Vagina (tissue), 2 donors: Measurements from ENCODE around the gene MED13L. TPM values are rescaled to one million over a fixed set of nuclear protein-coding genes. Genes with fewer than 3 reads are reported as not detected.
"Not testable (repeated sequence)": the region's sequence is repeated elsewhere in the genome, so short reads cannot be mapped to it uniquely, and the experiment has no call there.

Experiments used
- DNase-seq, 2 donors: peaks; one replicate each; pipeline ENCODE4 v3.0.0-alpha.2; 2017; ENCODE audit errors: extremely low spot score in 2 of 2
- H3K27ac ChIP-seq: fragments of 200-600 bp; sonication (generic); one replicate; pipeline ENCODE4 v1.5.1; 2019
- H3K27me3 ChIP-seq: fragments of 200-600 bp; sonication (generic); one replicate; pipeline ENCODE4 v1.5.1; 2019
- H3K36me3 ChIP-seq, 2 donors: fragments of 200-600 bp; sonication (generic); one replicate each; pipeline ENCODE4 v1.5.1; 2017 to 2019
- H3K4me1 ChIP-seq: fragments of 200-600 bp; sonication (generic); one replicate; pipeline ENCODE4 v1.5.1; 2019
- H3K4me3 ChIP-seq, 2 donors: fragments of 200-600 bp; sonication (generic); 1 replicate in 1 of 2; 2 replicates in 1 of 2; pipeline ENCODE4 v1.5.1; 2016 to 2019
- H3K9me3 ChIP-seq: fragments of 200-600 bp; sonication (generic); one replicate; pipeline ENCODE4 v1.5.1; 2019
- POLR2A ChIP-seq, 2 donors: fragments of 450-650 bp; IDR thresholded peaks; one replicate each; pipeline ENCODE4 v1.6.1; 2017; ENCODE audit warnings: antibody characterized with exemption in 2 of 2, mild to moderate bottlenecking in 2 of 2, moderate library complexity in 2 of 2
- POLR2AphosphoS5 ChIP-seq, 2 donors: sonication (generic); formaldehyde crosslinking; IDR thresholded peaks; one replicate each; pipeline ENCODE4 v1.9.0; 2017; ENCODE audit warnings: antibody characterized with exemption in 2 of 2, mild to moderate bottlenecking in 2 of 2, low read depth in 1 of 2; ENCODE audit not compliant: insufficient read depth in 1 of 2
- intact Hi-C: fragments of 100-400 bp; cut with DNase I; formaldehyde crosslinking; loops from one replicate; pipeline ENCODE4 v1.15.1; 2023
- total RNA-seq: library from RNA; depleted of rRNA; stranded (reverse); fragments of >200 nt; gene quantifications from one replicate; pipeline ENCODE4 v1.2.3, GENCODE V29; 2016
- TF ChIP-seq, protein P1 (sequence below), 3 experiments: fragments of 450-650 bp in 2 of 3; fragments of 200-600 bp in 1 of 3; sonication (generic) in 1 of 3; IDR thresholded peaks; one replicate each; pipeline ENCODE4 v1.5.1; 2017 to 2019; ENCODE audit warnings: antibody characterized with exemption in 3 of 3, mild to moderate bottlenecking in 2 of 3, moderate library complexity in 2 of 3

The MED13L gene
- total RNA-seq, 1 donor from 2014 or later = 161 TPM

DNA sequence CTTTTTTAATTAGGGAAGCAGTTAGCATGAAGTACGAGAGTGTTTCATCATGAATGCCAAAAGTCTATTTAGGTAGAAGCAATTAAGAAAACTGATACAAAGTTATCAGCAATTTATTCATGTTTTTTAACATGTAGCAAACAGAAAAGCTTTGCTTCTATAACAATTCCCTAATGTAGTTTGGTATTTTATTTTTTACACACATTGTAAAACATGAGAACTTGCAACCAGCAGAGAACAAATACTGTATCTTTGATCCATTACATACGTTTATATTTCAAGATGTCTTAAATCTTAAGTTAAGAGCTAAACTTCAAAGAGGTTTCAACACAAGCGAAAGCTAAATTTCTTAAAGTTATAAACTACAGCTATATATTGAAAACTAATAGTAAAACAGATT lies 39.3 kb downstream of the MED13L start:
- intact Hi-C loops = no loop called here

DNA sequence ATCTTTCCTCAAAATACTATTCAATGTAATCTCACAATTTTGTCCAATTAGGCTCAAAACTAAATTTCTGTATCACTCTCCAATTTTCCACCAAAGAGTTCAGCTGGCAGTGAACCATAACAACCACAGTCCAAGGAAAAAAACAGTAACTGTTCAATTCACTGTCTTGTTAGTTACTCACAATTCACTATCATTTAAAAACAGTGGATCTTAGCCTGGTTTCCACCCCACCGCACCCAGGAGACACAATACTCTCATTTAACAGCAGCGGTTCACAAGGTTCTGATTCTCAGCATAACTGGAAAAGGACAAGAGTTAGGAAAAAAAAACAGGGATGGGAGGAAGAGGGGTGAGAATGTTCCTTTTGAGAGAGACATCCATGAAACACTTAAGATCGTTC lies 40.5 kb downstream of the MED13L start:
- Histone ChIP-seq H3K27ac (no peak overlapping the region), H3K27me3 (no peaks in the 10 kb centered on the region), H3K9me3 (no peaks in the 10 kb centered on the region), H3K36me3 (no peaks in the 10 kb centered on the region), H3K4me1 (peaks cover 57% of the 10 kb centered on the region), H3K4me3 (no peak overlapping the region)
- no peak for DNase-seq
- TF ChIP-seq, protein P1, sequence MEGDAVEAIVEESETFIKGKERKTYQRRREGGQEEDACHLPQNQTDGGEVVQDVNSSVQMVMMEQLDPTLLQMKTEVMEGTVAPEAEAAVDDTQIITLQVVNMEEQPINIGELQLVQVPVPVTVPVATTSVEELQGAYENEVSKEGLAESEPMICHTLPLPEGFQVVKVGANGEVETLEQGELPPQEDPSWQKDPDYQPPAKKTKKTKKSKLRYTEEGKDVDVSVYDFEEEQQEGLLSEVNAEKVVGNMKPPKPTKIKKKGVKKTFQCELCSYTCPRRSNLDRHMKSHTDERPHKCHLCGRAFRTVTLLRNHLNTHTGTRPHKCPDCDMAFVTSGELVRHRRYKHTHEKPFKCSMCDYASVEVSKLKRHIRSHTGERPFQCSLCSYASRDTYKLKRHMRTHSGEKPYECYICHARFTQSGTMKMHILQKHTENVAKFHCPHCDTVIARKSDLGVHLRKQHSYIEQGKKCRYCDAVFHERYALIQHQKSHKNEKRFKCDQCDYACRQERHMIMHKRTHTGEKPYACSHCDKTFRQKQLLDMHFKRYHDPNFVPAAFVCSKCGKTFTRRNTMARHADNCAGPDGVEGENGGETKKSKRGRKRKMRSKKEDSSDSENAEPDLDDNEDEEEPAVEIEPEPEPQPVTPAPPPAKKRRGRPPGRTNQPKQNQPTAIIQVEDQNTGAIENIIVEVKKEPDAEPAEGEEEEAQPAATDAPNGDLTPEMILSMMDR (IDR thresholded peaks at IDR 0.05) = no peak
- TF ChIP-seq POLR2AphosphoS5 (IDR thresholded peaks at IDR 0.05; ENCODE audit: insufficient read depth in 1 of 2, low read depth in 1 of 2) (no peak), POLR2A (IDR thresholded peaks at IDR 0.05) (no peak)
- intact Hi-C loops = no loop called here

More for the DNA sequence above, 39.3 kb downstream of the MED13L start:
- no peak overlapping the region for H3K27ac ChIP-seq
- no peaks in the 10 kb centered on the region for H3K27me3 ChIP-seq
- DNase-seq = no peak
- H3K9me3 ChIP-seq = no peaks in the 10 kb centered on the region
- no peak overlapping the region for H3K4me3 ChIP-seq
- no peaks in the 10 kb centered on the region for H3K36me3 ChIP-seq
- peaks cover 50% of the 10 kb centered on the region for H3K4me1 ChIP-seq
- TF ChIP-seq, protein P1 (IDR thresholded peaks at IDR 0.05) = no peak

DNA sequence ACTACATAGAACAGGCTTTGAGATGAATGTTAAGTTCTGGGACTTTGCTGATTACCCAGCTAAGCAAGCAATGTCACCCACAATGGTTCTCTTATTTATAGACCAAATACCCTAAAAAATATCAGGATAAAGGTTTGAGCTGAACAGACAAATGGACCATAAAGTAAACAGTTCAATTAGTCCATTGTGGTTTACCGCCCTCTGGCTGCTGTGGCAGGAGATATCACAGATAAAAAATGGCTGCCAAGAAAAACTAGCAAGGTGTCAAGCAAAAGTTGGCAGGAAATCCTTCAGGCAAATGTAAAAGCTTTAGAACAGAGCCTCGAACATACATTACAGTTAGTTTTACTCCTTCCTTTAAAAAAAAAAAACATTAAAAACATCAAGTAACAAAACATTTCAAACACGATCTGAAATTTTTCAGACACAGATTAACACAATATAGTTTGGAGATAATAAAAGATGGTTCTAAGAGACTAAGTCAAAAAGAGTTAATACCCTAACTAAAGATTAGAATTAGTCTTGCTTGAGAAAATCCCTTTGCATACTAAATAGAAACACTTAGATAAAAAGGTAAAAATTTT lies 41.3 kb downstream of the MED13L start:
- intact Hi-C loops = no loop called here
- TF ChIP-seq POLR2A (IDR thresholded peaks at IDR 0.05) (no peak), POLR2AphosphoS5 (IDR thresholded peaks at IDR 0.05; ENCODE audit: insufficient read depth in 1 of 2, low read depth in 1 of 2) (peak in 1 of 2 donors; percentile 61)
- TF ChIP-seq, protein P1 (IDR thresholded peaks at IDR 0.05) = peak; percentile 12 to 55 (median 47)
- H3K4me3 ChIP-seq = no peak overlapping the region
- H3K36me3 ChIP-seq = no peaks in the 10 kb centered on the region
- H3K4me1 ChIP-seq = peaks cover 57% of the 10 kb centered on the region
- no peaks in the 10 kb centered on the region for H3K9me3 ChIP-seq
- H3K27me3 ChIP-seq = no peaks in the 10 kb centered on the region
- no peak overlapping the region for H3K27ac ChIP-seq
- DNase-seq = no peak

DNA sequence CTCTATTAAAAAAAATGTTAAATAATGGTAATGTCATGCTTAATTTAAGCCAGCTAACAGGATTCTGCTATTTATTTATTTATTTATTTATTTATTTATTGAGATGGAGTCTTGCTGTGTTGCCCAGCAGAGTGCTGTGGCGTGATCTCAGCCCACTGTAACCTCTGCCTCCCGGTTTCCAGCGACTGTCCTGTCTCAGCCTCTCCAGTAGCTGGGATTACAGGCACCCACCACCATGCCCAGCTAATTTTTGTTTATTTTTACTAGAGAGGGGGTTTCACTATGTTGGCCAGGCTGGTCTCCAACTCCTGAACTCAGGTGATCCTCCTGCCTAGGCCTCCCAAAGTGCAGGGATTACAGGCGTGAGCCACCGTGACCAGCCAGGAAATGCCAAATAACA lies 43.3 kb downstream of the MED13L start:
- H3K4me1 ChIP-seq = peaks cover 38% of the 10 kb centered on the region
- H3K27ac ChIP-seq = not testable (repeated sequence)

DNA sequence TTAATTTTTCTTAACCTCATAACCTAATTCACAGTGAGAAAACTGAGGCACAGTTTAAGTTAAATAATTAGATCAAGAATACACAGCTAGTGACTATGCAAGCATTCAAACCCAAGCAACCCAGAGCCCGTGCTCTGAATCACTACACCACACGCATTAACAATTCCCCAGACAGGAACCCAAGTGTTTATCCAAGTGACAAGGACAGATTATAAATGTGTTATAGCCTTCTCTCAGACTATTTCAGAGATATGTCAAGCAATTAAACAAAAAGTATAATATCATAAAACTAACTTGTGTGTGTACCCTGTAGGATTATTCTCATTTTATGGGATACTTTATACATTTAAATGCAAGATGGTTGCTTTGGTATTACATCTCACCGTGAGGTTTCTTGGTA lies 43.8 kb downstream of the MED13L start:
- Histone ChIP-seq H3K9me3 (no peaks in the 10 kb centered on the region), H3K27ac (no peak overlapping the region), H3K36me3 (no peaks in the 10 kb centered on the region), H3K27me3 (no peaks in the 10 kb centered on the region), H3K4me1 (peaks cover 36% of the 10 kb centered on the region), H3K4me3 (no peak overlapping the region)
- no peak for DNase-seq
- intact Hi-C loops = no loop called here
- TF ChIP-seq POLR2A (IDR thresholded peaks at IDR 0.05) (no peak), POLR2AphosphoS5 (IDR thresholded peaks at IDR 0.05; ENCODE audit: insufficient read depth in 1 of 2, low read depth in 1 of 2) (no peak)
- TF ChIP-seq, protein P1 (IDR thresholded peaks at IDR 0.05) = no peak

More for the DNA sequence above, 43.3 kb downstream of the MED13L start:
- H3K36me3 ChIP-seq, DNase-seq, H3K27me3 ChIP-seq, H3K9me3 ChIP-seq, intact Hi-C loops, H3K4me3 ChIP-seq: not testable (repeated sequence)
